ENCODE measurements around the gene TPD52L1.

TPD52L1 gene

GRCh38 chr6:125245109-125245508, 91.5 kb downstream of the TPD52L1 start:
- DNase-seq (ENCODE audit: low spot score): no peak

GRCh38 chr6:125245523-125246264, 92.1 kb downstream of the TPD52L1 start:
- no peak for DNase-seq (ENCODE audit: low spot score)

- DNase-seq (ENCODE audit: low spot score): no peak
These were observed 93.0 kb downstream of the TPD52L1 start for GRCh38 chr6:125246566-125246965.

GRCh38 chr6:125248136-125248535, 94.6 kb downstream of the TPD52L1 start:
- no peak for DNase-seq (ENCODE audit: low spot score)

GRCh38 chr6:125250511-125250910, 96.9 kb downstream of the TPD52L1 start:
- DNase-seq (ENCODE audit: low spot score): no peak

GRCh38 chr6:125251516-125252220, 98.1 kb downstream of the TPD52L1 start:
- no peak for DNase-seq (ENCODE audit: low spot score)

- DNase-seq (ENCODE audit: low spot score): no peak
These were observed 99.3 kb downstream of the TPD52L1 start for GRCh38 chr6:125252891-125253290.

GRCh38 chr6:125253881-125254280, 100.3 kb downstream of the TPD52L1 start:
- DNase-seq (ENCODE audit: low spot score): no peak

- DNase-seq (ENCODE audit: low spot score): no peak
These were observed 100.7 kb downstream of the TPD52L1 start for GRCh38 chr6:125254321-125254720.

- no peak for DNase-seq (ENCODE audit: low spot score)
These were observed 101.6 kb downstream of the TPD52L1 start for GRCh38 chr6:125255201-125255600.

GRCh38 chr6:125257351-125257750, 103.8 kb downstream of the TPD52L1 start:
- no peak for DNase-seq (ENCODE audit: low spot score)

- no peak for DNase-seq (ENCODE audit: low spot score)
These were observed 105.2 kb downstream of the TPD52L1 start for GRCh38 chr6:125258651-125259353.

- no peak for DNase-seq (ENCODE audit: low spot score)
These were observed 105.8 kb downstream of the TPD52L1 start for GRCh38 chr6:125259354-125259736.

- DNase-seq (ENCODE audit: low spot score): no peak
These were observed 108.7 kb downstream of the TPD52L1 start for GRCh38 chr6:125262016-125263013.

GRCh38 chr6:125264476-125264875, 110.9 kb downstream of the TPD52L1 start:
- DNase-seq (ENCODE audit: low spot score): no peak

GRCh38 chr6:125267806-125268523, 114.4 kb downstream of the TPD52L1 start:
- no peak for DNase-seq (ENCODE audit: low spot score)

- no peak for DNase-seq (ENCODE audit: low spot score)
These were observed 115.2 kb downstream of the TPD52L1 start for GRCh38 chr6:125268765-125269164.

- DNase-seq (ENCODE audit: low spot score): no peak
These were observed 115.9 kb downstream of the TPD52L1 start for GRCh38 chr6:125269328-125269985.

GRCh38 chr6:125270380-125270779, 116.8 kb downstream of the TPD52L1 start:
- DNase-seq (ENCODE audit: low spot score): no peak

- no peak for DNase-seq (ENCODE audit: low spot score)
These were observed 118.0 kb downstream of the TPD52L1 start for GRCh38 chr6:125271486-125272159.

All from hematopoietic multipotent progenitor cell treated with erythropoietin and hydrocortisone succinate and interleukin-3 and kit ligand, for 17 days (in vitro differentiated cells).